TTC549 (cell line): ENCODE data around the gene GLI1.

ENCODE experiments used
- FAIRE-seq: peaks from 2 replicates; lab custom pipeline; 2012; peaks lifted over from hg19 to GRCh38; lab: Jason Lieb, UNC

The GLI1 gene

DNA sequence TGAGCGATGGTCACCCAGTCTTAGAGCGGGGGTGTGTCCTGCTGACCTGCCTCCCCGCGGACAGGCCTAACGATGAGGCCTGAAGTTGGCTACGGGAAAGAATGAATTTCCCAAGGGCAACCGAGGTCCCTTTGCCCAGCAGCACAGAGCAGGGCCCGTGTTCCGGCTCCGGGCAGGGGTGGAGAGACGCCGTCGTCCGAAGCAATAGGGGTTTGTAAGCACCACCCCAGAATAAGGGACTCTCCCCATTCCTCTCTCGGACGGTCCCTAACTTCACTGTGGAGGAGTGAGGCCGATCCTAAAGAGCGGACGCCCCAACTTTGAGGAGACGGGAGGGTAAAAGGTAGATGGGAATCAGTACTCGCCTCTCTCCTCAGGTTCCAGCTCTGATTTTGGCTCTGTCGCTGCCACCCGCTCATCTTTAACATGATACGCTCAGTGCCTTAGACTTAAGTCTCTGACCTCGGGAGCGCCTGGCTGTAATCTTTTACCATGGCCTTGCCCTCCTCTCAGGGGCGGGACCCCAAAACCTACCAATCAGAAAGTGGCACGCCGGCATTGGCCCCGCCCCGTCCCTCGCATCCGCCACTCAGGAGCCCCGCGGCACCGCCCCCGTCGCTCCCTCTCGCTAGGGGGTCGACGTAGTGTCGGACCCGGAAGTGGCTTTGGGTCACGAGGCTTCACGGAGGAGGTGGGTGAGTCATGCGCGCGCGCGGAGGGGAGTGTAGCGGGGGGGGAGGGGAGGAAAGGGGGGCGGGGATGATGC is 60.7 kb downstream of the GLI1 start, which contains the start of gene DDIT3:
Gene DDIT3 (minus strand): TSS at position 462 of the 766 bp plus-strand sequence. CDS start 3,108 bp downstream, outside the sequence.
- peak; percentile 82 for FAIRE-seq

DNA sequence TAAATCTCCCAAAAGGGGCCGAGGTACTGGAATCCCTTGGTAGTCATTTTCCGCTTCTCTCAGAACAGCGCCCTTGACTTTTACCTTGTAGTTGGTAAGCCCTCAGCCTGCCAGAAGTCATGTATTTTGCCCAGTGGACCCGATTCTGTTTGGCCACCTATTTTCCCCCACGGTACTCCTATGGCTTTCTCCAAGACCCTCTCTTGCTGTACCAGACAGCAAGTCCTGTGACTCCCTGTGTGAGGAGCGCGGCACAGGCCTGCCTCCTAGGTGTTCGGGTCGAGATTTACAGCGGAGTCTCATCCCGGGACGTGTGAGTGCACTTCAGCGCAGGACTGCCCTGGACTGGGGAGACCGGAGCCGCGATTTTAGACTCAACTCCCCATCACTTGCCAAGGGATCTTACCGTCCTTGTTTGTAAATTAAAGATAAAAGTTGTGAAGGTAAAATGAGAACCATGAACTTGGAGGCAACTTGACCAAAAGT is 62.0 kb downstream of the GLI1 start:
- FAIRE-seq: no peak
